ENCODE data around the gene PTAFR. TPM values are rescaled to one million over a fixed set of nuclear protein-coding genes. Genes with fewer than 3 reads are reported as not detected.

The PTAFR gene
- total RNA-seq, 2 donors from 2014 or later = 2.4 to 2.9 TPM

GRCh38 chr1:28170001-28170596, 6.4 kb downstream of the PTAFR start:
- no peaks in the 10 kb centered on the region for H3K36me3 Mint-ChIP-seq (ENCODE audit: low read depth)
- H3K27ac Mint-ChIP-seq = no peak overlapping the region
- H3K27me3 Mint-ChIP-seq = no peaks in the 10 kb centered on the region
- H3K4me1 Mint-ChIP-seq = peaks cover 36% of the 10 kb centered on the region
- DNase-seq = no peak
- no peaks in the 10 kb centered on the region for H3K9me3 ChIP-seq (ENCODE audit: control insufficient read depth, low read length, poor library complexity, severe bottlenecking)
- H3K4me3 Mint-ChIP-seq = no peak overlapping the region
- ATAC-seq = no peak

- DNase-seq (no peak), ATAC-seq (no peak)
- Mint-ChIP-seq H3K27ac (no peak overlapping the region), H3K4me3 (no peak overlapping the region), H3K27me3 (peaks cover 14% of the 10 kb centered on the region), H3K36me3 (ENCODE audit: low read depth) (peaks cover 10% of the 10 kb centered on the region), H3K4me1 (peaks cover 8% of the 10 kb centered on the region)
- H3K9me3 ChIP-seq (ENCODE audit: control insufficient read depth, low read length, poor library complexity, severe bottlenecking) = no peaks in the 10 kb centered on the region
Observed at GRCh38 chr1:28163496-28164161, 12.9 kb downstream of the PTAFR start.

- ATAC-seq = no peak
- no peak overlapping the region for H3K4me3 Mint-ChIP-seq
- no peaks in the 10 kb centered on the region for H3K9me3 ChIP-seq (ENCODE audit: control insufficient read depth, low read length, poor library complexity, severe bottlenecking)
- peaks cover 8% of the 10 kb centered on the region for H3K4me1 Mint-ChIP-seq
- H3K36me3 Mint-ChIP-seq (ENCODE audit: low read depth) = peaks cover 10% of the 10 kb centered on the region
- DNase-seq = no peak
- peak overlapping the region; percentile 29 for H3K27ac Mint-ChIP-seq
- H3K27me3 Mint-ChIP-seq = peaks cover 14% of the 10 kb centered on the region
Observed at GRCh38 chr1:28162151-28162550, 14.3 kb downstream of the PTAFR start.

GRCh38 chr1:28161751-28162150, 14.7 kb downstream of the PTAFR start:
- DNase-seq (no peak), ATAC-seq (no peak)
- H3K4me3 Mint-ChIP-seq = no peak overlapping the region
- peaks cover 8% of the 10 kb centered on the region for H3K4me1 Mint-ChIP-seq
- H3K27ac Mint-ChIP-seq = peak overlapping the region; percentile 29
- no peaks in the 10 kb centered on the region for H3K9me3 ChIP-seq (ENCODE audit: control insufficient read depth, low read length, poor library complexity, severe bottlenecking)
- H3K27me3 Mint-ChIP-seq = peaks cover 14% of the 10 kb centered on the region
- H3K36me3 Mint-ChIP-seq (ENCODE audit: low read depth) = peaks cover 10% of the 10 kb centered on the region

- H3K27ac Mint-ChIP-seq = no peak overlapping the region
- no peaks in the 10 kb centered on the region for H3K9me3 ChIP-seq (ENCODE audit: control insufficient read depth, low read length, poor library complexity, severe bottlenecking)
- peaks cover 10% of the 10 kb centered on the region for H3K36me3 Mint-ChIP-seq (ENCODE audit: low read depth)
- DNase-seq (no peak), ATAC-seq (no peak)
- H3K4me3 Mint-ChIP-seq = no peak overlapping the region
- H3K27me3 Mint-ChIP-seq = peaks cover 14% of the 10 kb centered on the region
- peaks cover 8% of the 10 kb centered on the region for H3K4me1 Mint-ChIP-seq
Observed at GRCh38 chr1:28160782-28161266, 15.7 kb downstream of the PTAFR start.

- DNase-seq (no peak), ATAC-seq (no peak)
- Mint-ChIP-seq H3K4me1 (peaks cover 13% of the 10 kb centered on the region), H3K27me3 (peaks cover 14% of the 10 kb centered on the region), H3K36me3 (ENCODE audit: low read depth) (peaks cover 10% of the 10 kb centered on the region), H3K4me3 (no peak overlapping the region), H3K27ac (no peak overlapping the region)
- H3K9me3 ChIP-seq (ENCODE audit: control insufficient read depth, low read length, poor library complexity, severe bottlenecking) = no peaks in the 10 kb centered on the region
Observed at GRCh38 chr1:28159680-28160079, 16.8 kb downstream of the PTAFR start.

GRCh38 chr1:28159243-28159642, 17.2 kb downstream of the PTAFR start:
- ATAC-seq (no peak), DNase-seq (no peak)
- no peak overlapping the region for H3K4me3 Mint-ChIP-seq
- H3K27ac Mint-ChIP-seq = no peak overlapping the region
- H3K9me3 ChIP-seq (ENCODE audit: control insufficient read depth, low read length, poor library complexity, severe bottlenecking) = no peaks in the 10 kb centered on the region
- H3K4me1 Mint-ChIP-seq = peaks cover 13% of the 10 kb centered on the region
- H3K36me3 Mint-ChIP-seq (ENCODE audit: low read depth) = peaks cover 10% of the 10 kb centered on the region
- peaks cover 14% of the 10 kb centered on the region for H3K27me3 Mint-ChIP-seq

GRCh38 chr1:28157894-28158293, 18.6 kb downstream of the PTAFR start:
- ATAC-seq (no peak), DNase-seq (no peak)
- H3K9me3 ChIP-seq (ENCODE audit: control insufficient read depth, low read length, poor library complexity, severe bottlenecking) = no peaks in the 10 kb centered on the region
- H3K4me3 Mint-ChIP-seq = no peak overlapping the region
- H3K36me3 Mint-ChIP-seq (ENCODE audit: low read depth) = peaks cover 9% of the 10 kb centered on the region
- peaks cover 11% of the 10 kb centered on the region for H3K4me1 Mint-ChIP-seq
- H3K27me3 Mint-ChIP-seq = peaks cover 6% of the 10 kb centered on the region
- peak overlapping the region; percentile 34 for H3K27ac Mint-ChIP-seq

GRCh38 chr1:28156821-28157220, 19.7 kb downstream of the PTAFR start:
- peaks cover 6% of the 10 kb centered on the region for H3K36me3 Mint-ChIP-seq (ENCODE audit: low read depth)
- DNase-seq (no peak), ATAC-seq (no peak)
- H3K27me3 Mint-ChIP-seq = peaks cover 2% of the 10 kb centered on the region
- H3K4me1 Mint-ChIP-seq = peaks cover 9% of the 10 kb centered on the region
- H3K27ac Mint-ChIP-seq = no peak overlapping the region
- H3K9me3 ChIP-seq (ENCODE audit: control insufficient read depth, low read length, poor library complexity, severe bottlenecking) = no peaks in the 10 kb centered on the region
- no peak overlapping the region for H3K4me3 Mint-ChIP-seq

- Mint-ChIP-seq H3K27me3 (no peaks in the 10 kb centered on the region), H3K27ac (no peak overlapping the region), H3K4me3 (no peak overlapping the region), H3K36me3 (ENCODE audit: low read depth) (peaks cover 5% of the 10 kb centered on the region), H3K4me1 (peaks cover 7% of the 10 kb centered on the region)
- H3K9me3 ChIP-seq (ENCODE audit: control insufficient read depth, low read length, poor library complexity, severe bottlenecking) = no peaks in the 10 kb centered on the region
- DNase-seq (no peak), ATAC-seq (no peak)
Observed at GRCh38 chr1:28155628-28156027, 20.9 kb downstream of the PTAFR start.

- Mint-ChIP-seq H3K27ac (no peak overlapping the region), H3K4me1 (peaks cover 10% of the 10 kb centered on the region), H3K36me3 (ENCODE audit: low read depth) (peaks cover 8% of the 10 kb centered on the region), H3K27me3 (peaks cover 5% of the 10 kb centered on the region), H3K4me3 (no peak overlapping the region)
- ATAC-seq = no peak
- DNase-seq = no peak
- H3K9me3 ChIP-seq (ENCODE audit: control insufficient read depth, low read length, poor library complexity, severe bottlenecking) = no peaks in the 10 kb centered on the region
Observed at GRCh38 chr1:28154078-28154594, 22.4 kb downstream of the PTAFR start.

- Mint-ChIP-seq H3K4me1 (peaks cover 7% of the 10 kb centered on the region), H3K36me3 (ENCODE audit: low read depth) (peaks cover 3% of the 10 kb centered on the region), H3K27me3 (peaks cover 5% of the 10 kb centered on the region), H3K27ac (no peak overlapping the region), H3K4me3 (no peak overlapping the region)
- no peaks in the 10 kb centered on the region for H3K9me3 ChIP-seq (ENCODE audit: control insufficient read depth, low read length, poor library complexity, severe bottlenecking)
- ATAC-seq (no peak), DNase-seq (no peak)
Observed at GRCh38 chr1:28150125-28150780, 26.2 kb downstream of the PTAFR start.

GRCh38 chr1:28148880-28149195, 27.7 kb downstream of the PTAFR start:
- H3K4me1 Mint-ChIP-seq = peaks cover 3% of the 10 kb centered on the region

More at GRCh38 chr1:28148880-28149195, 27.7 kb downstream of the PTAFR start:
- DNase-seq (no peak), ATAC-seq (no peak)
- Mint-ChIP-seq H3K36me3 (ENCODE audit: low read depth) (peaks cover 3% of the 10 kb centered on the region), H3K4me3 (no peak overlapping the region), H3K27me3 (peaks cover 5% of the 10 kb centered on the region), H3K27ac (no peak overlapping the region)
- H3K9me3 ChIP-seq (ENCODE audit: control insufficient read depth, low read length, poor library complexity, severe bottlenecking) = no peaks in the 10 kb centered on the region
